Neuron (in vitro differentiated cells): ENCODE data around the gene TM9SF4.
"Not testable (repeated sequence)": the region's sequence is repeated elsewhere in the genome, so short reads cannot be mapped to it uniquely, and the experiment has no call there.

Experiments
- H2AFZ ChIP-seq: one replicate; pipeline ENCODE4 v1.6.1; 2013; ENCODE audit warnings: low read depth, mild to moderate bottlenecking, inconsistent platforms, low read length, moderate library complexity
- H3K27me3 ChIP-seq: one replicate; pipeline ENCODE4 v1.6.1; 2013; ENCODE audit warnings: low read length; ENCODE audit not compliant: insufficient read depth
- H3K36me3 ChIP-seq: one replicate; pipeline ENCODE4 v1.6.1; 2013; ENCODE audit warnings: low read length; ENCODE audit not compliant: insufficient read depth
- H3K4me1 ChIP-seq: one replicate; pipeline ENCODE4 v1.6.1; 2013; ENCODE audit warnings: low read length; ENCODE audit not compliant: insufficient read depth
- H3K4me3 ChIP-seq: 2 replicates; pipeline ENCODE4 v1.5.1; 2013; ENCODE audit warnings: mild to moderate bottlenecking, low read length, moderate library complexity
- H3K9me3 ChIP-seq: one replicate; pipeline ENCODE4 v1.6.1; 2013; ENCODE audit warnings: low read length

The TM9SF4 gene

DNA sequence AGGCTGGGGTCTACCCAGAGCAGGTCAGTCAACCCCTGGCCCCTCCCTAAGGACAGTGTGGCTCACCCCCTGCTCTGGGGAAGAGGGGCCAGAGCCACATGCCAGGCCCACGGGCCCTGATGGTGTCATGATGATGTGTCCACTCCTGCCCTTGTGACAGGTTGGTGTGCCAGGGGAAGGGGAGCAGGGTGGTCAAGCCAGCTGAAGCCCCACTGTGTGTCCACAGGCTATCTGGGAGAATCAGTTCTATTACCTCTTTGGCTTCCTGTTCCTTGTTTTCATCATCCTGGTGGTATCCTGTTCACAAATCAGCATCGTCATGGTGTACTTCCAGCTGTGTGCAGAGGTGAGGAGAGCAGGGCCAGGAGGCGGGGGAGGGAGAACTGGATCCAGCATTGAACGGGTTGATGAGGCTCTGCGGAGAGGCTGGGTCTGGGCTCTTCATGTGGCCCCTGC, 50.3 kb downstream of the TM9SF4 start:
- Histone ChIP-seq H3K36me3 (peaks cover 67% of the 10 kb centered on the region), H3K9me3 (no peaks in the 10 kb centered on the region), H3K27me3 (no peaks in the 10 kb centered on the region), H2AFZ (no peak overlapping the region), H3K4me3 (no peak overlapping the region), H3K4me1 (no peaks in the 10 kb centered on the region)

DNA sequence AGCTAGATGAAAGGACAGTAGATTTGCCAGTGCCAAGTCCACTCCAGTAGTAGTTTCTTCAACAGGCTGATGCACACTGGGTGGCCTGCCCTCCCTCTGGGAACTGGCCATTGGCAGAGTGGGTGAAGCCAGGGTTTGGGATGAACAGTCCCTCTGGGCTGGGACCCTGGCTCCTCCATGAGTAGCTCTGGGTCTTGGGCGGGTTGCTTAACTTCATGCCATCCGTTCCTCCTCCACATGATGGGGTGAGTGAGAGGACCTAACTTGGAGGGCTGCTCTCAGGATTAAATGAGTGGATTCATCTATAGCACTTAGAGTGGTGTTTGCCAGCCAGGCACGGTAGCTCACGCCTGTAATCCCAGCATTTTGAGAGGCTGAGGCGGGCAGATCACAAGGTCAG, 50.8 kb downstream of the TM9SF4 start:
- Histone ChIP-seq H3K4me1 (no peaks in the 10 kb centered on the region), H2AFZ (no peak overlapping the region), H3K36me3 (peaks cover 72% of the 10 kb centered on the region), H3K27me3 (no peaks in the 10 kb centered on the region), H3K4me3 (no peak overlapping the region), H3K9me3 (no peaks in the 10 kb centered on the region)

DNA sequence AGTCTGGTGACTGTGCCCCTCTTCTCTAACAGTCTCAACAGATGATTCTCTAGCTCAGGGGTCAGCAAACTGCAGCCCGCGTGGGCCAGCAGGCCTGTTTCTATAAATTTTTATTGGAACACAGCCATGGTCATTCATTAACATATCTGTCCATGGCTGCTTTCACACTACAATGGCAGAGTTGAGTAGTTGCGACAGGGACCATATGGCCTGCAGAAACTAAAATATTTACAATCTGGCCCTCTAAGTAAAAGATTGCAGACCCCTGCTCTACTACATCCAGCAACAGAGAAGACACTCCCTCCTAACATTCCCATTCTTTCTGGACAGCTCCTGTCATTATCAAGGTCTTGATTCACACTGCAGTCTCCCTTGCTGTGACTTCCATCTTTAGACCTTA, 52.8 kb downstream of the TM9SF4 start:
- Histone ChIP-seq H3K36me3 (peaks cover 81% of the 10 kb centered on the region), H3K9me3 (no peaks in the 10 kb centered on the region), H2AFZ (no peak overlapping the region), H3K27me3 (no peaks in the 10 kb centered on the region), H3K4me3 (no peak overlapping the region), H3K4me1 (no peaks in the 10 kb centered on the region)

DNA sequence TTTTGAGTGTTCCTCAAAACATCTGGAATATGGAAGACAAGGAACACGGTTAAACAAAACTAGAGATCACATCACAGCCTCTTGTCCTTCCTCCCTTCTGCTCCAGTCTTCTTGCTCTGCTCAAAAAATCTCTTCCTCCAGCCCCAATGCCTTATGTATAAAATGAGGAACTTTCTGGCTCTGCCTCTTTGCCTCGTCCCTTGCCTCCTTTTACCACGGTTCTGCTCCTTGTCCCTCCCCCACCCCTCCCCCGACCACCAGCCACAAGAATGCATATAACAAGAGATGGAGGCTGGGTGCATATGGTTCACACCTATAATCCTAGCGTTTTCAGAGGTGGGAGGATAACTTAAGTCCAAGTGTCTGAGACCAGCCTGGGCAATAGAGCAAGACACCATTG, 54.4 kb downstream of the TM9SF4 start:
- Histone ChIP-seq H3K4me1 (peaks cover 8% of the 10 kb centered on the region), H3K4me3 (no peak overlapping the region), H3K36me3 (peaks cover 68% of the 10 kb centered on the region), H3K27me3 (no peaks in the 10 kb centered on the region), H2AFZ (no peak overlapping the region), H3K9me3 (no peaks in the 10 kb centered on the region)

DNA sequence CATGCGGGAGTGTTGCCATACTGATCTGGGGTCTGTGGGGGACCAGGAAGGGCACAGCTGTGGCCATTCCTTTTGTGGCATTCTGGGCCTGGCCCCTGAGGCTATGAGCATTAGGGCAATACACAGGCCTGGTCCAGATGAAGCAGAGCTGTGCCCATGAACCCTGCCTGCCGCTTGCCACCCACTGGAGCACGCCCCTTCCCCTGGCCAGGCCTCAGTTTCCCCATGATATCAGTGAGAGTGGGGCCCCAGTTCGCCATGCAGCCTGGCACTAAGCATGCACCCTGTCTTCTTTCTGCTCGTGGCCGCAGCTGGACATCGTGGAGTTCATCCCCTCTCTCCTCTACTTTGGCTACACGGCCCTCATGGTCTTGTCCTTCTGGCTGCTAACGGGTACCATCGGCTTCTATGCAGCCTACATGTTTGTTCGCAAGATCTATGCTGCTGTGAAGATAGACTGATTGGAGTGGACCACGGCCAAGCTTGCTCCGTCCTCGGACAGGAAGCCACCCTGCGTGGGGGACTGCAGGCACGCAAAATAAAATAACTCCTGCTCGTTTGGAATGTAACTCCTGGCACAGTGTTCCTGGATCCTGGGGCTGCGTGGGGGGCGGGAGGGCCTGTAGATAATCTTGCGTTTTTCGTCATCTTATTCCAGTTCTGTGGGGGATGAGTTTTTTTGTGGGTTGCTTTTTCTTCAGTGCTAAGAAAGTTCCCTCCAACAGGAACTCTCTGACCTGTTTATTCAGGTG, 55.6 kb downstream of the TM9SF4 start:
- H3K4me3 ChIP-seq, result no peak overlapping the region
- no peak overlapping the region for H2AFZ ChIP-seq
- no peaks in the 10 kb centered on the region for H3K27me3 ChIP-seq
- peaks cover 8% of the 10 kb centered on the region for H3K4me1 ChIP-seq
- no peaks in the 10 kb centered on the region for H3K9me3 ChIP-seq
- peaks cover 56% of the 10 kb centered on the region for H3K36me3 ChIP-seq

DNA sequence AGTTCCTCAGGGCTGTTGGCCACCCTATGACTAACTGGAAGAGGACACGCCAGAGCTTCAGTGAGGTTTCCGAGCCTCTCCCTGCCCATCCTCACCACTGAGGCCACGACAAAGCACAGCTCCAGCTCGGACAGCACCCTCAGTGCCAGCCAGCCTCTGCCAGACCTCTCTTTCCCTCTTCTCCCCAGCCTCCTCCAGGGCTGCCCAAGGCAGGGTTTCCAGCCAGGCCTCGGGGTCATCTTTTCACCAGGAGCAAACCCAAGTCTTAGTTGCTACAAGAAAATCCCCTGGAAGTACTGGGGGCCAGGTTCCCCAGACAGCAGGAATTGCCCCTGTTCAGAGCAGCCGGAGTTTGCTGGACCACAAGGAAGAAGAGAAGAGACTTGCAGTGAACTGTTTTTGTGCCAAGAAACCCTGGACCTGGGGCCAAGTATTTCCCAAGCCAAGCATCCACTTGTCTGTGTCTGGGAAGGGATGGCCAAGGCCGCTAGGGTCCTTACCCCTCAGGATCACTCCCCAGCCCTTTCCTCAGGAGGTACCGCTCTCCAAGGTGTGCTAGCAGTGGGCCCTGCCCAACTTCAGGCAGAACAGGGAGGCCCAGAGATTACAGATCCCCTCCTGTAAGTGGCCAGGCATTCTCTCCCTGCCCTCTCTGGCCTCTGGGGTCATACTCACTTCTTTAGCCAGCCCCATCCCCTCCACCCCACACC, 56.5 kb downstream of the TM9SF4 start:
- Histone ChIP-seq H3K27me3 (no peaks in the 10 kb centered on the region), H3K9me3 (no peaks in the 10 kb centered on the region), H3K4me1 (peaks cover 8% of the 10 kb centered on the region), H3K4me3 (no peak overlapping the region), H3K36me3 (peaks cover 51% of the 10 kb centered on the region), H2AFZ (no peak overlapping the region)

DNA sequence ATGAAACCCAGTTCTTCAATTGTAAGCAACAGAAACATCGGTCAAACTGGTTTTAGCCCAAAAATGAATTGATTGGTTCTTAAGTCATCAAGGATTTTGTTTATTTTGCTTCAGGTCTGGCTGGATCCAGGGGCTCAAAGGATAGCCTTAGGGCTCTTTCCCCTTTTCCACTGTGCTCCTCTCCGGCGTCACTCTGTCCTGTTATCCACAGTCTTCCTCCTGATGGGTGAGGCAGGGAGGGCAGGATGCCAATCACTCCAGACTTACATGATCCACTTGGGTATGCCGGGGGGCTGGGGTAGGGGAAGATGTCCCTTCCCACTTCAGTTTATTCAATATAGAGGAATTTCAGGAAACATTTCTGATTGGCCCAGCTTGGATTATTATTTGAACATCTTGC, 58.0 kb downstream of the TM9SF4 start:
- Histone ChIP-seq H3K27me3 (no peaks in the 10 kb centered on the region), H3K9me3 (no peaks in the 10 kb centered on the region), H3K4me3 (no peak overlapping the region), H3K4me1 (peaks cover 8% of the 10 kb centered on the region), H2AFZ (no peak overlapping the region), H3K36me3 (peaks cover 36% of the 10 kb centered on the region)

DNA sequence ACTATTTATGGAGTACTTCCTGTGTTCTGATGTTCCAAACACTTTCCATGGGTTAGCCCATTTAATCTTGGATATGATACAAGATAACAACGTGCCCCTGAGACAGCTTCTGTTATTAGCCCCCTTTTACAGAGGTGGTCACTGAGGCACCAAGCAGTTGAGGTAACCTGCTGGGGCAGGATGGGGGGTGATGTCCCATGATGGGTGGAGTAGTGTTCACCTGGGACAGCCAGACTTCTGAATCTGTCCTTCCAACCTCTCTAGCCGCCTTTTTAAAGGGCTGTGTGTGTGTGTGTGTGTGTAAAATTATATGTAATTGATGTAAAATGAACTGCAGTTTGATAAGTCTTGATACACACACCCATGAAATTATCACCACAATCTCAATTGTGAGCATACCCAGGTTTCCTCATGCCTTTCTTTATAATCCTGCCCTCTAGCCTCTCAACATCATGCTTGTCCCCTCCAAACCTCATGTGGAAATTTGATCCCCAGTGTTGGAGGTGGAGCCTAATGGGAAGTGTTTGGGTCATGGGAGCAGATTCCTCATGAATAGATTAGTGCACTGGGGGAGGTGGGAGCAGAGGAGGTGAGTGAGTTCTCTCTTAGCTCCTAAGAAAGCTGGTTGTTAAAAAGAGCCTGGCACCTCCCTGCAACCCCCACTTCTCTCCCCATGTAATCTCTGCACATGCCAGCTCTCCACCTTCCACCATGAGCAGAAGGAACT, 58.8 kb downstream of the TM9SF4 start:
- H2AFZ ChIP-seq, result no peak overlapping the region
- H3K9me3 ChIP-seq, result no peaks in the 10 kb centered on the region
- peaks cover 8% of the 10 kb centered on the region for H3K4me1 ChIP-seq
- peaks cover 32% of the 10 kb centered on the region for H3K36me3 ChIP-seq
- H3K27me3 ChIP-seq, result no peaks in the 10 kb centered on the region
- H3K4me3 ChIP-seq, result no peak overlapping the region

DNA sequence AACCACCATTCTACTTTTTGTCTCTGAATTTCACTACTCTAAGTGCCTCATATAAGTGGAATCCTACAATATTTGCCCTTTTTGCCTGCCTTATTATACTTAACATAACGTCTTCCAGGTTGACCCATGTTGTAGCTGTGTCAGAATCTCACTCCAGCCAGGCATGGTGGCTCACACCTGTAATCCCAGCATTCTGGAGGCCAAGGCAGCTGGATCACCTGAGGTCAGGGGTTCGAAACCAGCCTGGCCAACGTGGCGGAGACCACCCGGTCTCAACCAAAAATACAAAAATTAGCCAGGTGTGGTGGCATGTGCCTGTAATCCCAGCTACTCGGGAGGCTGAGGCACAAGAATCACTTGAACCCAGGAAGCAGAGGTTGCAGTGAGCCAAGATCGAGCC, 68.2 kb downstream of the TM9SF4 start:
- H3K4me3 ChIP-seq, H3K36me3 ChIP-seq, H3K27me3 ChIP-seq, H2AFZ ChIP-seq, H3K4me1 ChIP-seq, H3K9me3 ChIP-seq: not testable (repeated sequence)

DNA sequence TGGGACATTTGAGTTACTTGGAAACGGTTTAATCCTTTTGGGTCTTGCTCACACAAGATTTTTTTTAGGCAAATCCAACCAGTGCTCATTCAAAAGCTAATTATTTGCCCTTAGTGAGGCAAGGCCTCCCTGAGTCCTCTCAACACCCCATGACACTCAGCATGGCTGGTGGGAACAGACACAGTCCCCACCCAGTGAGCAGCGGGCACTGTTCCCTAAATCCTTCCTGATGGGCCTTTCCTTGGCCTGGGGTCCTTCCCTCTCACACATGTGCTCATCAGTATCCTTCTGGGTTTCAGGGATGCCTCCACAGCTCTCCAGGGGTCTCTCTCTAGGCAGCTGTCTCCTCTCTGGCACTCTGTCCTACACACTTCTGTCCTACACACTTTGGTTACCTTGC, 70.0 kb downstream of the TM9SF4 start:
- H2AFZ ChIP-seq, result no peak overlapping the region
- H3K4me1 ChIP-seq, result no peaks in the 10 kb centered on the region
- no peaks in the 10 kb centered on the region for H3K36me3 ChIP-seq
- H3K27me3 ChIP-seq, result no peaks in the 10 kb centered on the region
- no peak overlapping the region for H3K4me3 ChIP-seq
- no peaks in the 10 kb centered on the region for H3K9me3 ChIP-seq

DNA sequence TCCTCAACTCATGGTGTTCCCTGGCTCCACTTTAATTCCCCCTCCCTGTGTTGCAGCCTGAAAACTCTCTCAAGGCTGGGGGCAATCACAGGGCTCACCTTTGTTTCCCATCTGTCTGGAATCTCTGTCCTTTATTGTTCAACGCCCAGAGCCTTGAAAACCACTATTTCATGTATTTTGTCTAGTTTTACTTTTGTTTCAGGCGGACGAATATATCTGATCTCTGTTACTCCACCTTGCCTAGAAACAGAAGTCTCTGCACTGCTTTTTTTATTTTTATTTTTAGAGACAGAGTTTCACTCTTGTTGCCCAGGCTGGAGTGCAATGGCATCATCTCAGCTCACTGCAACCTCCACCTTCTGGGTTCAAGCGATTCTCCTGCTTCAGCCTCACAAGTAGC, 70.4 kb downstream of the TM9SF4 start:
- H3K36me3 ChIP-seq, result no peaks in the 10 kb centered on the region
- H3K9me3 ChIP-seq, result no peaks in the 10 kb centered on the region
- H3K27me3 ChIP-seq, result no peaks in the 10 kb centered on the region
- H2AFZ ChIP-seq, result no peak overlapping the region
- no peak overlapping the region for H3K4me3 ChIP-seq
- H3K4me1 ChIP-seq, result no peaks in the 10 kb centered on the region

DNA sequence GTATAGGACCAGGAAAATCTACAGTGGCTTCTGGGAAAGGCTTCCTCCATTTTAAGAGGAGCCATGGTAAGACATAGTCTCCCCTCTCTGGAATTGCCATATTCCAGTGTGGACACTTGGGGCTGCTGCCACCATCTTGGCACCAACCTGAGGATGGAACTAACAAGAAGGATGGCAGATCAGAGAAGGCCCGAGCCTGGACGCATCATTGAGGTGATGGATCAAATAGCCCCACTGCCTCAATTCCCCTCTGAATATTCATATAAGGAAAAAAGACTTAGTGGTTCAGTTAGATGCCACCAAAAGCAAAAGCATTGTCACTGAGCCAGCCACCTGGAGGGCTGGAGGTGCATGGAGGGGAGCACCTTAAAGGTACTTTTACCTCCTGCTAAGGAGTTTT, 72.1 kb downstream of the TM9SF4 start:
- Histone ChIP-seq H3K27me3 (no peaks in the 10 kb centered on the region), H2AFZ (no peak overlapping the region), H3K4me3 (no peak overlapping the region), H3K9me3 (no peaks in the 10 kb centered on the region), H3K4me1 (no peaks in the 10 kb centered on the region), H3K36me3 (no peaks in the 10 kb centered on the region)

DNA sequence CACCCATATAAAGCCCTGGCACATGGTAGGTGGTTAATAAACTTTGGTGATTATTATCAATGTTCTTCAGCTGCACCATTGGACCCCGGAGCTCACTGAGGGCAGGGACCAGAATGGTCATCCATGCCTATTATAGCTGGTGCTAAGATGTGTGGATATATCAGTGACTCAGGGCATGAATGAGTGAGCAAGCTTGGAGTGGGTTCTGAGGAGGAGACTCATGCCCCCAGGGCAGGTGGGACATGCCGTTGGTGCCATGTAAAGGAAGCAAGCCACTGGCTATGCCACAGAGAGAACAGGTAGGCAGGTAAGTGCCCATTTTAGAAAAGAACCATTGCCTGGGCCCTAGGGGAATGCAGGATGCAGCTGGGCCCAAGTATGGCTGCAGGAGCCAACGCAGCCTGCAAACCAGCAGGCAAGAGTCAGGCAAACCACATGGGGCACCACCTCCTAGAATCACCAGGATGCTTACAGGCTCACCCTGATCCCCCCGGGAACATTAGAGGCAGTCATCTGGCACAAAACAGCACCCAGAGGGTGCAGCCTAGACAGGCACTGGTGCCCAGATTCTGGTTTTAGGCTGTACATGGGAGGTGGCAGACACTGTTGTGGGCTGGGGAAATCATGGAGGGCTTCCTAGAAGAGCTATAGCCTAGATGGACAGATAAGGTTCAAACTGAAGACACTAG, 74.6 kb downstream of the TM9SF4 start:
- no peaks in the 10 kb centered on the region for H3K27me3 ChIP-seq
- no peaks in the 10 kb centered on the region for H3K36me3 ChIP-seq
- no peaks in the 10 kb centered on the region for H3K4me1 ChIP-seq
- H3K9me3 ChIP-seq, result peaks cover 2% of the 10 kb centered on the region
- H3K4me3 ChIP-seq, result no peak overlapping the region
- H2AFZ ChIP-seq, result no peak overlapping the region
